ENCODE results near the gene SSBP2.
"Not testable (repeated sequence)": the region's sequence is repeated elsewhere in the genome, so short reads cannot be mapped to it uniquely, and the experiment has no call there.

Gene SSBP2

DNA sequence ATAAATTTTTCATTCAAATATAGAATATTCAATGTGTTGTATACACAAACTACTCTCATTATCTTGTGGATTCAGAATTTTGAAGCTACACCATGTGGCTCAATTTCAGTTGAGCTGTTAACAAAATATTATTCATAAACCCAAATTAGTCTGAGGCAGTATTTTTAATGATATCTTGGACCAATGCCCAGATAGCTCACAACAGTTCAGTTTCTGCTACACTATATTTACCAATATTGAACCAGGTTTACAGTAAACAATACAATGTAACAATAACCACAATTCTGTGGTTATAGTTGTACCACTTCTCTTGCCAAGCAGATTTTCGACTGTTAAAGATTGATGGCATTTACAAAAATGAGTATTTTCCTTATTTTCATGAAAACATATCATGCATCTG, 99.9 kb downstream of the SSBP2 start:
- no peak for DNase-seq

GRCh38 chr5:81646469-81646995, 104.4 kb downstream of the SSBP2 start:
- no peak for DNase-seq

GRCh38 chr5:81642210-81642609, 108.7 kb downstream of the SSBP2 start:
- no peak for DNase-seq

GRCh38 chr5:81639556-81639955, 111.3 kb downstream of the SSBP2 start:
- no peak for DNase-seq

GRCh38 chr5:81638471-81638870, 112.4 kb downstream of the SSBP2 start:
- DNase-seq: no peak

- no peak for DNase-seq
Observed at GRCh38 chr5:81633891-81634290, 117.0 kb downstream of the SSBP2 start.

GRCh38 chr5:81633471-81633870, 117.4 kb downstream of the SSBP2 start:
- no peak for DNase-seq

DNA sequence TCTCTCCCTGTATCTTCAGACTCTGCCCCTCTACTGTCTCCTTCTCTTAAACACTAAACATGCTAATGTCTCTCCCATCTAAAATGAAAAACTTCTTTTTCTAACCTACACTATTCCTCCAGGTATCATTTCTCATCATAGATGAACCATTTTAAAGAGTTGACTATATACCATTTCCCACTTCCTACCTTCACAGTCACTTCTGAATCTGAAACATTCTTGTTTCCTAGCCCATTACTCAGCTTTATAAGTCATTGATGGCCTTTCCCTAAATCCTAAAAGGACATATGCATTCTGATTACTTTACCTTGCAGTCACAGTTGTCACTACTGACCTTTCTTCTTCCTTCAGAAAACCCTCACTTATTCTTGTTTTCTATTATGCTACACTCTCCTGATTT, 118.2 kb downstream of the SSBP2 start:
- DNase-seq: no peak

- no peak for DNase-seq
Observed at GRCh38 chr5:81631621-81632020, 119.3 kb downstream of the SSBP2 start.

- DNase-seq: no peak
Observed at GRCh38 chr5:81631124-81631523, 119.8 kb downstream of the SSBP2 start.

DNA sequence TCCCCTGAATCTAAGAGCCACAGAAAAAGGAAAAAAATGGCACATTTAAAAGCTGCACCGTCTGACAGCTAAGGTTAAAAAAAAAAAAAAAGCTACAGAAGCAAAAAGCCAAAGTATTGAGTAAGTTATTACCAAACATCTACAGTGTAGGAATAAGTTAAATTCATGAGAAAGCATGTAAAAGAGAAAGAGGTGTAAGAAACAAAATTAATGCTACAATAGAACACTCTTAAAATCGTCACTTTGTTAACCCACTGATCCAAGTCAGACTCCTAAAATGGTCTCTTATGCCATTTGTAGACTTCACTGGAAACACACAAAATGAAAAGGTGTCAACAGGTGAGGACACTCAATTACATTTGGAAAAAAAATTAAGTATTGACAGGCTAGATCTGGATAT, 120.2 kb downstream of the SSBP2 start:
- no peak for DNase-seq

DNA sequence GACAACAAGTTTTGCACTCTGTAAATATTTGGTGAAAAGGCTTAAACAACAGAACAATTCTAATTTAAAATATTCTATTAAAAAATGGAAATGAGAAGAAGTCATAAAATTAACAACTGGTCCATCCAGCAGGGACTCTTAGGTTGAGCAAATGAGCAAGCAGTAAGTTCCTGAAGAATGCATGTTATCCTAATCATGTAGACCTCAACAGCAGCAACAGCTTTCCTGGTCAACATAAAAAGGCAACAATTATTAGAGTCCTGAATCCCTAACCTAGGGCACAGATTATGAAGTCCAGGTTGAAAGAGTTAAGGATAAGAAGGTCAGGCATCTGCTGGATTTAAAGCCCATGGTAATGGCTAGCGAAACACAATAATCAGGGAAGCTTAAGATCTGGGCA, 120.9 kb downstream of the SSBP2 start:
- DNase-seq: no peak

- DNase-seq: not testable (repeated sequence)
Observed at GRCh38 chr5:81628061-81628460, 122.8 kb downstream of the SSBP2 start.

GRCh38 chr5:81626524-81626923, 124.4 kb downstream of the SSBP2 start:
- DNase-seq: no peak

DNA sequence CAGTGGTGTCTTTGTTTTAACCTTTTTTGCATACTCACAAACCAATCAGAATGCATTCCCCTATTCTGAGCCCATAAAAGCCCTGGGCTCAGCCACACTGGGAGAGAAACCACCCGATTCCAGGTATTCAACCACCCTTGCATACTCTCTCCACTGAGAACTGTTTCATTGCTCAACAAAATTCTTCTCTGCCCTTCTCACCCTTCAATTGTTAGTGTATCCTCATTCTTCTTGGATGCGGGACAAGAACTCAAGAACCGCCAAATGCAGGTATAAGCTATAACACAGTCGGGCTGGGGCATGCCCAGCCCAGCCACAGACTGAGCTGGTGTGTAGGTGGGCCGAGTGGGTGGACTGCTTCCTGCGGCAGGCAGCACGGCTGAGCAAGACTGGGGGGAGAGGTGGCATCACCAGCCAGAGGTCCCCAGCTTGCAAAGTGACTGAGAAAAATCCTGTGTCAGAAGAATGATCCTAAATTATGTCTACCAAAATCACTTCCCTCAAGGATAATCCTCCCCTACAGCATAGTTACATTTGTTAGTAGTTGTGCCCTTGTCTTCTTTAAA, 141.0 kb downstream of the SSBP2 start:
- DNase-seq: no peak

DNA sequence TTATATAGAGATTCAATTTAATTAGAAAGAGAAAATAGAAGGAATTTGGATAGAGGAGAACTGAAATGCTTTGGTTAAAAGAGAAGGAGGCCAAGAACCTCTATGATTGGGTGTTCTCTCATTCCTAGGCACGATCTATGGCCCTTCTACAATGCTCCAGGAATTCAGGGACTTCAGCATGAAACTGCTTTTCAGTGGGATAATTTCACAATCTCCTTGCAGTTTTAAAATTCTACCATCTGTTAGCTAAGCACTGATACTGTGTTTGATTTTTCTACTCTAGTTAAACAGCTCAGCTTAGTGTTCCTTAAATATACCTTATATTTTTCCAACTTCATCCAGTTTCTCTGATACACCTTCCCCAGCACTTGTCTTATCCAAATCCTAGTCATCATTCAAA, 141.9 kb downstream of the SSBP2 start:
- no peak for DNase-seq

DNA sequence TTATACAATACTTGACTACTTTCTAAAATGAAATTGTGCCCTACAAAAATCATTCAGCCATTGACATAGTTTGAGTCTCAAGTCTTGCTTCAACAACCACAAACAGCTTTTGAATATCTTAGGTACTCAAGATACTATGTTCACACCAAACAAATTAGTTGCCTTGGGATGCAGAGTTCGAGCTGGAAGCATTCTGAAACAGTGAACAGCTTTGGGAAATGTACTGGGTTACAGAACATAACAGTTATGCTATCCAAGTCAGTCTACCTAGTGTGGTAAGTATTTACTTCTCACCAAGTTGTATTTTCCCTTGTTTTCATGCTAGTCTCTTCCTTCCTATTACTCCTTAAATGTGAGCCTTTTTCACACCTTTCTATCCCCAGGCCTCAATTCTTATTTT, 143.2 kb downstream of the SSBP2 start:
- DNase-seq: no peak

GRCh38 chr5:81606150-81606549, 144.7 kb downstream of the SSBP2 start:
- no peak for DNase-seq

- DNase-seq: no peak
Observed at GRCh38 chr5:81605299-81605698, 145.6 kb downstream of the SSBP2 start.

DNA sequence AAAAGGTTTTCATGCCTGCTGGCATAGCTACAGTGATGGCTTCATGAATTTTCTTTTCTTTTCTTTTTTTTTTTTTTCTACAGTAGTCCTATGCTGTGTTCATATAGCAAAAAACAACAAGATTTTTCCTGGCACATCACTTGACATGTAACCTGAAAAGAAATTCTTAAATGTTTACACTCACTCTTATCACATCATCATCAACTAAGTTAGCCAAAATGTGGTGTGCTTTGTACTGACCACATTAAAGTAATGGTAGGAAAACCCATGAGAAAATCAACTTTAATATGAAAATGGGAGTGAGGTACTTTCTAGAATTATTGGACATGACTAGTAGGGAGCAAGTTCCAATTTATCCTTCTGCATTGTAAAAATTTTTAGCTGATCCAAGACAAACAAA, 146.7 kb downstream of the SSBP2 start:
- no peak for DNase-seq

GRCh38 chr5:81601919-81602318, 149.0 kb downstream of the SSBP2 start:
- DNase-seq: no peak

GRCh38 chr5:81592085-81592484, 158.8 kb downstream of the SSBP2 start:
- not testable (repeated sequence) for DNase-seq

GRCh38 chr5:81590498-81591384, 160.2 kb downstream of the SSBP2 start:
- DNase-seq: no peak

DNA sequence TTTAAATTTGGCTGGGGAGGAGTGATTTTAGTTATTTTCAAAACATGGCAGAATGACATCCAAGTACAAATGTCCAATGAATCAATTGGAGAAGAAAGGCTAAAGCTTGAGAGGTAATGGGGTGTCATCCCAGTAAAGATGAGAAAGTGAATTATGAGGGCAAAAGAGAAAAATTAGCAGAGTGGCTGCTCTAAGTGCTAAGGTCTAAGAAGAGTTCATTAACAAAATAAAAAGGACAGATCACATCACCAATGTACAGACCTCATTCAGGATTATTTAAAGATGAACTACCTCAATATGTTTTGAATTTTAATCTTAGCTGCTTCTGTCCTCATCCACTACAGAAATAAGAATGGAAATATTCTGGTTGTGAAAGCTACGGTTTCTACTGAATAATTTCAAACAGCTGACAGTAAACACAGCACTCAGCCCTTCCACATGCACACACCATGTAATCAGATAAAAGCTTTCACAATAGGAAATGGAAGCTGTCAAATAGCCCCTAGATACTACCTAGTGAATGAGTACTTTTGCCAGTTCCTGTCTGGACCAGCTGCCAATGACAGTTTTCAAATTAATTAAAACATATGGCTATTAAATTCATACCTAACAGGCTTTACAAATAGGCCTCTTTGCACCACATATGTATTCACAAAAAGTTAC, 171.5 kb downstream of the SSBP2 start:
- DNase-seq: no peak
